Measurements from ENCODE around the gene TNNC1. TPM values are rescaled to one million over a fixed set of nuclear protein-coding genes. Genes with fewer than 3 reads are reported as not detected.

TNNC1 gene
- total RNA-seq, 2 donors from 2014 or later, result 2.0 to 6.5 TPM

- Mint-ChIP-seq H3K4me1 (no peaks in the 10 kb centered on the region), H3K9me3 (no peaks in the 10 kb centered on the region), H3K4me3 (no peak overlapping the region), H3K27ac (no peak overlapping the region), H3K36me3 (ENCODE audit: low read depth) (peaks cover 73% of the 10 kb centered on the region), H3K27me3 (no peaks in the 10 kb centered on the region)
- ATAC-seq (replicated peaks), result no peak
These were observed 35.6 kb upstream of the TNNC1 start for GRCh38 chr3:52489453-52489852.

GRCh38 chr3:52488746-52489145 is 34.9 kb upstream of the TNNC1 start:
- no peak for ATAC-seq (replicated peaks)
- no peak overlapping the region for H3K27ac Mint-ChIP-seq

GRCh38 chr3:52487788-52488691 is 34.2 kb upstream of the TNNC1 start:
- no peak for ATAC-seq (replicated peaks)
- Mint-ChIP-seq H3K9me3 (no peaks in the 10 kb centered on the region), H3K27me3 (no peaks in the 10 kb centered on the region), H3K4me3 (no peak overlapping the region), H3K4me1 (no peaks in the 10 kb centered on the region), H3K27ac (no peak overlapping the region), H3K36me3 (ENCODE audit: low read depth) (peaks cover 87% of the 10 kb centered on the region)

More at GRCh38 chr3:52488746-52489145, 34.9 kb upstream of the TNNC1 start:
- H3K4me1 Mint-ChIP-seq, result no peaks in the 10 kb centered on the region
- H3K9me3 Mint-ChIP-seq, result no peaks in the 10 kb centered on the region
- no peak overlapping the region for H3K4me3 Mint-ChIP-seq
- H3K27me3 Mint-ChIP-seq, result no peaks in the 10 kb centered on the region
- peaks cover 80% of the 10 kb centered on the region for H3K36me3 Mint-ChIP-seq (ENCODE audit: low read depth)

- ATAC-seq (replicated peaks), result no peak
- Mint-ChIP-seq H3K36me3 (ENCODE audit: low read depth) (peaks cover 89% of the 10 kb centered on the region), H3K27ac (no peak overlapping the region), H3K4me3 (no peak overlapping the region), H3K9me3 (no peaks in the 10 kb centered on the region), H3K27me3 (no peaks in the 10 kb centered on the region), H3K4me1 (no peaks in the 10 kb centered on the region)
These were observed 33.4 kb upstream of the TNNC1 start for GRCh38 chr3:52487050-52487787.

GRCh38 chr3:52484680-52485461 is 31.0 kb upstream of the TNNC1 start:
- H3K9me3 Mint-ChIP-seq, result no peaks in the 10 kb centered on the region
- H3K27ac Mint-ChIP-seq, result peak overlapping the region; percentile 72
- ATAC-seq (replicated peaks), result no peak
- H3K36me3 Mint-ChIP-seq (ENCODE audit: low read depth), result peaks cover 87% of the 10 kb centered on the region
- no peak overlapping the region for H3K4me3 Mint-ChIP-seq
- H3K27me3 Mint-ChIP-seq, result no peaks in the 10 kb centered on the region
- no peaks in the 10 kb centered on the region for H3K4me1 Mint-ChIP-seq

- H3K36me3 Mint-ChIP-seq (ENCODE audit: low read depth), result peaks cover 88% of the 10 kb centered on the region
- no peak for ATAC-seq (replicated peaks)
These were observed 29.9 kb upstream of the TNNC1 start for GRCh38 chr3:52483577-52484381.

GRCh38 chr3:52483081-52483480 is 29.2 kb upstream of the TNNC1 start:
- Mint-ChIP-seq H3K27me3 (no peaks in the 10 kb centered on the region), H3K4me1 (no peaks in the 10 kb centered on the region), H3K27ac (no peak overlapping the region), H3K4me3 (no peak overlapping the region), H3K9me3 (no peaks in the 10 kb centered on the region), H3K36me3 (ENCODE audit: low read depth) (peaks cover 90% of the 10 kb centered on the region)
- no peak for ATAC-seq (replicated peaks)

More at GRCh38 chr3:52483577-52484381, 29.9 kb upstream of the TNNC1 start:
- H3K4me3 Mint-ChIP-seq, result no peak overlapping the region
- H3K27ac Mint-ChIP-seq, result no peak overlapping the region
- no peaks in the 10 kb centered on the region for H3K27me3 Mint-ChIP-seq
- H3K9me3 Mint-ChIP-seq, result no peaks in the 10 kb centered on the region
- no peaks in the 10 kb centered on the region for H3K4me1 Mint-ChIP-seq

GRCh38 chr3:52481819-52482521 is 28.1 kb upstream of the TNNC1 start:
- no peak for ATAC-seq (replicated peaks)
- no peaks in the 10 kb centered on the region for H3K4me1 Mint-ChIP-seq
- H3K27ac Mint-ChIP-seq, result no peak overlapping the region
- H3K36me3 Mint-ChIP-seq (ENCODE audit: low read depth), result peaks cover 91% of the 10 kb centered on the region
- H3K9me3 Mint-ChIP-seq, result no peaks in the 10 kb centered on the region
- H3K4me3 Mint-ChIP-seq, result no peak overlapping the region
- H3K27me3 Mint-ChIP-seq, result no peaks in the 10 kb centered on the region

GRCh38 chr3:52480768-52481715 is 27.2 kb upstream of the TNNC1 start:
- H3K27me3 Mint-ChIP-seq, result no peaks in the 10 kb centered on the region
- H3K4me1 Mint-ChIP-seq, result no peaks in the 10 kb centered on the region
- H3K36me3 Mint-ChIP-seq (ENCODE audit: low read depth), result peaks cover 91% of the 10 kb centered on the region
- no peak overlapping the region for H3K4me3 Mint-ChIP-seq
- H3K9me3 Mint-ChIP-seq, result no peaks in the 10 kb centered on the region
- ATAC-seq (replicated peaks), result no peak
- H3K27ac Mint-ChIP-seq, result no peak overlapping the region

GRCh38 chr3:52479877-52480575 is 26.2 kb upstream of the TNNC1 start:
- Mint-ChIP-seq H3K27me3 (no peaks in the 10 kb centered on the region), H3K36me3 (ENCODE audit: low read depth) (peaks cover 91% of the 10 kb centered on the region), H3K27ac (no peak overlapping the region), H3K4me1 (no peaks in the 10 kb centered on the region), H3K4me3 (no peak overlapping the region), H3K9me3 (no peaks in the 10 kb centered on the region)
- no peak for ATAC-seq (replicated peaks)

- Mint-ChIP-seq H3K4me1 (no peaks in the 10 kb centered on the region), H3K27ac (no peak overlapping the region), H3K27me3 (no peaks in the 10 kb centered on the region), H3K36me3 (ENCODE audit: low read depth) (peaks cover 94% of the 10 kb centered on the region), H3K9me3 (no peaks in the 10 kb centered on the region), H3K4me3 (no peak overlapping the region)
- no peak for ATAC-seq (replicated peaks)
These were observed 25.4 kb upstream of the TNNC1 start for GRCh38 chr3:52479037-52479876.
